WTC11 (cell line): ENCODE results near the gene MEGF9. TPM values are rescaled to one million over a fixed set of nuclear protein-coding genes. Genes with fewer than 3 reads are reported as not detected.

Experiments used
- ATAC-seq: fragments of 200-7000 bp; cut with Tn5 transposase; 2 replicates; pipeline ENCODE4 v1.10.0; 2021; ENCODE audit warnings: mild to moderate bottlenecking, moderate library complexity
- CTCF ChIA-PET: fragments of 300-600 bp; sonication (Branson Sonifier 250); formaldehyde crosslinking; loops from one replicate; lab custom pipeline; 2021; ENCODE audit warnings: antibody characterized with exemption; lab: Charles Lee
- POLR2A ChIA-PET: fragments of 350-600 bp; sonication (Branson Sonifier 250); formaldehyde crosslinking; loops from one replicate; lab custom pipeline; 2021; ENCODE audit warnings: antibody characterized with exemption; lab: Charles Lee
- DNase-seq: peaks from one replicate; pipeline ENCODE4 v3.0.0; 2021; ENCODE audit warnings: low spot score
- H3K27ac Mint-ChIP-seq: 2 replicates; pipeline ENCODE4 v1.8.0; 2021; ENCODE audit warnings: mixed read lengths
- H3K27me3 Mint-ChIP-seq: 2 replicates; pipeline ENCODE4 v1.8.0; 2021; ENCODE audit warnings: low read depth, mild to moderate bottlenecking, moderate library complexity, mixed read lengths
- H3K36me3 Mint-ChIP-seq: 2 replicates; pipeline ENCODE4 v1.8.0; 2021; ENCODE audit warnings: mixed read lengths
- H3K4me1 Mint-ChIP-seq: 2 replicates; pipeline ENCODE4 v1.8.0; 2022; ENCODE audit warnings: mixed read lengths
- H3K4me3 Mint-ChIP-seq: 2 replicates; pipeline ENCODE4 v1.8.0; 2021; ENCODE audit warnings: mild to moderate bottlenecking, moderate library complexity, mixed read lengths
- H3K9me3 Mint-ChIP-seq: 2 replicates; pipeline ENCODE4 v1.8.0; 2021; ENCODE audit warnings: mixed read lengths
- ESRRA ChIP-seq: sonication (generic); formaldehyde crosslinking; IDR thresholded peaks from 2 replicates; pipeline ENCODE4 v1.8.1; 2022; ENCODE audit warnings: mild to moderate bottlenecking, missing genetic modification reagents, borderline replicate concordance
- FOXP1 ChIP-seq: sonication (generic); formaldehyde crosslinking; IDR thresholded peaks from 2 replicates; pipeline ENCODE4 v1.8.0; 2022; ENCODE audit warnings: missing genetic modification reagents, mild to moderate bottlenecking, moderate library complexity, borderline replicate concordance
- GABPB1 ChIP-seq: sonication (generic); formaldehyde crosslinking; IDR thresholded peaks from 2 replicates; pipeline ENCODE4 v1.8.1; 2023; ENCODE audit warnings: mild to moderate bottlenecking, missing genetic modification reagents
- KAT7 ChIP-seq: sonication (generic); formaldehyde crosslinking; IDR thresholded peaks from 2 replicates; pipeline ENCODE4 v1.8.1; 2023; ENCODE audit warnings: missing genetic modification reagents, mild to moderate bottlenecking, borderline replicate concordance
- MXD4 ChIP-seq: fragments of 250-450 bp; sonication (Bioruptor Pico); IDR thresholded peaks from 2 replicates; pipeline ENCODE4 v1.8.0; 2021; ENCODE audit warnings: mild to moderate bottlenecking, moderate library complexity, borderline replicate concordance
- NFE2L1 ChIP-seq: sonication (generic); formaldehyde crosslinking; IDR thresholded peaks from 2 replicates; pipeline ENCODE4 v1.8.1; 2023; ENCODE audit warnings: missing genetic modification reagents
- NFYB ChIP-seq: sonication (generic); formaldehyde crosslinking; conservative IDR thresholded peaks from 2 replicates; pipeline ENCODE4 v1.8.0; 2022; ENCODE audit warnings: low read depth, missing genetic modification reagents
- SP1 ChIP-seq: sonication (generic); formaldehyde crosslinking; conservative IDR thresholded peaks from 2 replicates; pipeline ENCODE4 v1.8.1; 2022; ENCODE audit warnings: missing genetic modification reagents
- TEAD1 ChIP-seq: sonication (generic); formaldehyde crosslinking; IDR thresholded peaks from 2 replicates; pipeline ENCODE4 v1.8.0; 2022; ENCODE audit warnings: mild to moderate bottlenecking, missing genetic modification reagents
- ZNF121 ChIP-seq: sonication (generic); formaldehyde crosslinking; IDR thresholded peaks from 2 replicates; pipeline ENCODE4 v1.8.0; 2023; ENCODE audit warnings: missing genetic modification reagents
- ZNF138 ChIP-seq: sonication (generic); formaldehyde crosslinking; conservative IDR thresholded peaks from 2 replicates; pipeline ENCODE4 v1.8.1; 2022; ENCODE audit warnings: mild to moderate bottlenecking, moderate library complexity, missing genetic modification reagents
- ZNF219 ChIP-seq: sonication (generic); formaldehyde crosslinking; IDR thresholded peaks from 2 replicates; pipeline ENCODE4 v1.8.0; 2023; ENCODE audit warnings: missing genetic modification reagents, mild to moderate bottlenecking, borderline replicate concordance
- ZNF263 ChIP-seq: sonication (generic); formaldehyde crosslinking; IDR thresholded peaks from 2 replicates; pipeline ENCODE4 v1.8.1; 2022; ENCODE audit warnings: low read depth, mild to moderate bottlenecking, moderate library complexity, missing genetic modification reagents
- ZNF396 ChIP-seq: fragments of 250-450 bp; sonication (Bioruptor Pico); IDR thresholded peaks from 2 replicates; pipeline ENCODE4 v1.8.0; 2021; ENCODE audit warnings: mild to moderate bottlenecking, moderate library complexity, borderline replicate concordance
- ZNF416 ChIP-seq: fragments of 250-450 bp; sonication (Bioruptor Pico); IDR thresholded peaks from 2 replicates; pipeline ENCODE4 v1.9.0; 2021; ENCODE audit warnings: mild to moderate bottlenecking, inconsistent platforms
- ZNF423 ChIP-seq: fragments of 250-450 bp; sonication (Bioruptor Pico); IDR thresholded peaks from 2 replicates; pipeline ENCODE4 v2.1.2; 2022; ENCODE audit warnings: mild to moderate bottlenecking, moderate library complexity
- ZNF671 ChIP-seq: fragments of 250-450 bp; sonication (Bioruptor Pico); IDR thresholded peaks from 2 replicates; pipeline ENCODE4 v1.8.0; 2021; ENCODE audit warnings: mild to moderate bottlenecking
- total RNA-seq: library from RNA; stranded (reverse); gene quantifications from 3 replicates; pipeline ENCODE4 v1.2.3, GENCODE V29; 2021
- TF ChIP-seq, protein P1 (sequence below): fragments of 250-450 bp; sonication (Bioruptor Pico); IDR thresholded peaks from 2 replicates; pipeline ENCODE4 v1.8.0; 2021; ENCODE audit warnings: mild to moderate bottlenecking
- TF ChIP-seq, protein P2 (sequence below): fragments of 250-450 bp; sonication (Bioruptor Pico); IDR thresholded peaks from 2 replicates; pipeline ENCODE4 v1.9.0; 2021; ENCODE audit warnings: mild to moderate bottlenecking
- TF ChIP-seq, protein P3 (sequence below): fragments of 250-450 bp; sonication (Bioruptor Pico); IDR thresholded peaks from 2 replicates; pipeline ENCODE4 v1.9.0; 2021; ENCODE audit warnings: mild to moderate bottlenecking
- TF ChIP-seq, protein P4 (sequence below): sonication (generic); formaldehyde crosslinking; IDR thresholded peaks from 2 replicates; pipeline ENCODE4 v1.8.0; 2023; ENCODE audit warnings: missing genetic modification reagents
- TF ChIP-seq, protein P5 (sequence below): sonication (generic); formaldehyde crosslinking; IDR thresholded peaks from 2 replicates; pipeline ENCODE4 v1.8.0; 2022; ENCODE audit warnings: missing genetic modification reagents
- TF ChIP-seq, protein P6 (sequence below): sonication (generic); formaldehyde crosslinking; IDR thresholded peaks from 2 replicates; pipeline ENCODE4 v1.8.1; 2022; ENCODE audit warnings: mild to moderate bottlenecking, missing genetic modification reagents, moderate library complexity, borderline replicate concordance
- TF ChIP-seq, protein P7 (sequence below): sonication (generic); formaldehyde crosslinking; IDR thresholded peaks from 2 replicates; pipeline ENCODE4 v1.8.1; 2022; ENCODE audit warnings: missing genetic modification reagents, borderline replicate concordance

MEGF9 gene
- total RNA-seq, 1 experiment from 2014 or later: 0.92 TPM

DNA sequence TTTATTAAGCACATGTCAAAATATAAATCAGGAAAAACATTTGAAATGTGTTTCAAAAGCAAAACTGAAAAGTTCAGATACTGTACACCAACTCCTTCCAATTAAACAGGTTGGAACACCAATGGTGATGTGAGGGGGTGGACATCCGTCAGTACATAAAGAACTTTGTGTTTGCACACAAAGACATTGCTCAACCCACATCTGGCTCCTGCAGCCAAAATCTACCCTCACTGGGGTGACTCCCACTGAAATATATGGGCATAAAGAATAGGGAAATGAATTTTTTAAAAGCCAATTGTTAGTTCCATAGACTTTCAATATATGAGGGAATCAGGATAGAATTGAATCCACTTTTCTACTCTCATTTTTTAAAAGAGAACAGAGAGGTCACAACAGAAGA lies 63.9 kb downstream of the MEGF9 start (continued):
- no peak for TF ChIP-seq ZNF396
- TF ChIP-seq NFYB: no peak
- TF ChIP-seq MXD4 (CRISPR knock-in tag): no peak
- TF ChIP-seq SP1 (CRISPR knock-in tag): no peak
- TF ChIP-seq ZNF416 (CRISPR knock-in tag): no peak
- no peak for TF ChIP-seq ESRRA (CRISPR knock-in tag)
- no peak for TF ChIP-seq ZNF219
- TF ChIP-seq, protein P1, sequence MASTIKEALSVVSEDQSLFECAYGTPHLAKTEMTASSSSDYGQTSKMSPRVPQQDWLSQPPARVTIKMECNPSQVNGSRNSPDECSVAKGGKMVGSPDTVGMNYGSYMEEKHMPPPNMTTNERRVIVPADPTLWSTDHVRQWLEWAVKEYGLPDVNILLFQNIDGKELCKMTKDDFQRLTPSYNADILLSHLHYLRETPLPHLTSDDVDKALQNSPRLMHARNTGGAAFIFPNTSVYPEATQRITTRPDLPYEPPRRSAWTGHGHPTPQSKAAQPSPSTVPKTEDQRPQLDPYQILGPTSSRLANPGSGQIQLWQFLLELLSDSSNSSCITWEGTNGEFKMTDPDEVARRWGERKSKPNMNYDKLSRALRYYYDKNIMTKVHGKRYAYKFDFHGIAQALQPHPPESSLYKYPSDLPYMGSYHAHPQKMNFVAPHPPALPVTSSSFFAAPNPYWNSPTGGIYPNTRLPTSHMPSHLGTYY: no peak

DNA sequence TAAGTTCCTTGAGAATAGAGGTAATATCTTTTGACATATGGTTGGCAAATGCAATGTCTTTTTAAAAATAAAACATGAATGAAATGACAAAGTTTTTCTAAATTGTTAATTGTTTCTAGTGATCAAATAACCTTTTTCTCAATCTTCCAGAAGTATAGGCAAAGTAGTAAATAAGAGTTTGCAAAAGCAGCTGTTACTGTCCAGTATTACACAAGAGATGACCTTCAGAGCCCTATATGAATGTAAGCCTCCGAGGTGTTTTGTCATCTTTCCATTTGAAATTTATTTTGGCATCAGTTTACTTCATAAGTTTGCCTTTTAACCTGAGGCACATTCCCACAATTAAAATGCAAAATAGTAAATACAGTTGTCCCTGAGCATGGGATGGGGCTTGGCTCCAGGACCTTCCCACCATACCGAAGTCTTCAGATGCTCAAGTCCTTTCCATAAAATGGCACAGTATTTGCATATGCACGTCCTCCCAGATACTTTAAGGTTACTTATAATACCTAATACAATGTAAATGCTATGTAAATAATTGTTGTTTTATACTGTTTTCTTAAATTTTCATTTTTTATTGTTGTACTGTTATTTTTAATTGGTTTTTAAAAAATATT lies 65.6 kb downstream of the MEGF9 start:
- Mint-ChIP-seq H3K36me3 (no peaks in the 10 kb centered on the region), H3K4me3 (no peak overlapping the region), H3K27me3 (no peaks in the 10 kb centered on the region; the same call in 1 of the 2 replicates), H3K9me3 (no peaks in the 10 kb centered on the region), H3K27ac (no peak overlapping the region), H3K4me1 (no peaks in the 10 kb centered on the region)
- ATAC-seq (no peak), DNase-seq (no peak)
- POLR2A ChIA-PET: no interaction called here
- CTCF ChIA-PET: no interaction called here
- TF ChIP-seq ZNF396 (no peak), ZNF263 (no peak), ZNF138 (CRISPR knock-in tag) (no peak), TEAD1 (no peak), FOXP1 (CRISPR knock-in tag) (no peak), ZNF423 (CRISPR knock-in tag) (no peak)
- TF ChIP-seq, protein P2, sequence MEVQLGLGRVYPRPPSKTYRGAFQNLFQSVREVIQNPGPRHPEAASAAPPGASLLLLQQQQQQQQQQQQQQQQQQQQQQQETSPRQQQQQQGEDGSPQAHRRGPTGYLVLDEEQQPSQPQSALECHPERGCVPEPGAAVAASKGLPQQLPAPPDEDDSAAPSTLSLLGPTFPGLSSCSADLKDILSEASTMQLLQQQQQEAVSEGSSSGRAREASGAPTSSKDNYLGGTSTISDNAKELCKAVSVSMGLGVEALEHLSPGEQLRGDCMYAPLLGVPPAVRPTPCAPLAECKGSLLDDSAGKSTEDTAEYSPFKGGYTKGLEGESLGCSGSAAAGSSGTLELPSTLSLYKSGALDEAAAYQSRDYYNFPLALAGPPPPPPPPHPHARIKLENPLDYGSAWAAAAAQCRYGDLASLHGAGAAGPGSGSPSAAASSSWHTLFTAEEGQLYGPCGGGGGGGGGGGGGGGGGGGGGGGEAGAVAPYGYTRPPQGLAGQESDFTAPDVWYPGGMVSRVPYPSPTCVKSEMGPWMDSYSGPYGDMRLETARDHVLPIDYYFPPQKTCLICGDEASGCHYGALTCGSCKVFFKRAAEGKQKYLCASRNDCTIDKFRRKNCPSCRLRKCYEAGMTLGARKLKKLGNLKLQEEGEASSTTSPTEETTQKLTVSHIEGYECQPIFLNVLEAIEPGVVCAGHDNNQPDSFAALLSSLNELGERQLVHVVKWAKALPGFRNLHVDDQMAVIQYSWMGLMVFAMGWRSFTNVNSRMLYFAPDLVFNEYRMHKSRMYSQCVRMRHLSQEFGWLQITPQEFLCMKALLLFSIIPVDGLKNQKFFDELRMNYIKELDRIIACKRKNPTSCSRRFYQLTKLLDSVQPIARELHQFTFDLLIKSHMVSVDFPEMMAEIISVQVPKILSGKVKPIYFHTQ (CRISPR knock-in tag): no peak
- TF ChIP-seq, protein P3, sequence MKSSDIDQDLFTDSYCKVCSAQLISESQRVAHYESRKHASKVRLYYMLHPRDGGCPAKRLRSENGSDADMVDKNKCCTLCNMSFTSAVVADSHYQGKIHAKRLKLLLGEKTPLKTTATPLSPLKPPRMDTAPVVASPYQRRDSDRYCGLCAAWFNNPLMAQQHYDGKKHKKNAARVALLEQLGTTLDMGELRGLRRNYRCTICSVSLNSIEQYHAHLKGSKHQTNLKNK (CRISPR knock-in tag): no peak

DNA sequence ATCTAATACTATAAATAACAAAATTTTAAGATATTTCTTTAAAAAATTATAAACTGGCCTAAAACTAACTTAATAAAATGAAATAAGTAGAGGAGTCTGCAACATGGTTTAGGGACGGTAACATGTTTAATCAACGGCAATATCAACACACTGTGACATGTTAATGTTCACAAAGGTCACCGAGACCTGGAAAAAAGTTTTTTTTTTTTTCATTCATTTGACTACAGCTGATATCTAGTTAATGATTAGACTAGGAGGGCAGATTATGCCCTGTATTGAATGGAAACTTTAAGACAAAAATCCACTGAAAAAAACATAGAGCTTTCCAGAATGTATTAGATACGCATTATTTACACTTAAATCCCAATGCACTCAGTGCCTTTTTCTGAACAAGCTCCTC lies 67.3 kb downstream of the MEGF9 start:
- Mint-ChIP-seq H3K27me3 (no peaks in the 10 kb centered on the region; the same call in 1 of the 2 replicates), H3K36me3 (no peaks in the 10 kb centered on the region), H3K4me1 (no peaks in the 10 kb centered on the region), H3K27ac (no peak overlapping the region), H3K4me3 (no peak overlapping the region), H3K9me3 (no peaks in the 10 kb centered on the region)
- POLR2A ChIA-PET: no interaction called here
- CTCF ChIA-PET: no interaction called here
- no peak for ATAC-seq
- DNase-seq: no peak
- TF ChIP-seq TEAD1: no peak
- TF ChIP-seq, protein P4, sequence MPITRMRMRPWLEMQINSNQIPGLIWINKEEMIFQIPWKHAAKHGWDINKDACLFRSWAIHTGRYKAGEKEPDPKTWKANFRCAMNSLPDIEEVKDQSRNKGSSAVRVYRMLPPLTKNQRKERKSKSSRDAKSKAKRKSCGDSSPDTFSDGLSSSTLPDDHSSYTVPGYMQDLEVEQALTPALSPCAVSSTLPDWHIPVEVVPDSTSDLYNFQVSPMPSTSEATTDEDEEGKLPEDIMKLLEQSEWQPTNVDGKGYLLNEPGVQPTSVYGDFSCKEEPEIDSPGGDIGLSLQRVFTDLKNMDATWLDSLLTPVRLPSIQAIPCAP: no peak
- no peak for TF ChIP-seq KAT7 (CRISPR knock-in tag)
- TF ChIP-seq, protein P5, sequence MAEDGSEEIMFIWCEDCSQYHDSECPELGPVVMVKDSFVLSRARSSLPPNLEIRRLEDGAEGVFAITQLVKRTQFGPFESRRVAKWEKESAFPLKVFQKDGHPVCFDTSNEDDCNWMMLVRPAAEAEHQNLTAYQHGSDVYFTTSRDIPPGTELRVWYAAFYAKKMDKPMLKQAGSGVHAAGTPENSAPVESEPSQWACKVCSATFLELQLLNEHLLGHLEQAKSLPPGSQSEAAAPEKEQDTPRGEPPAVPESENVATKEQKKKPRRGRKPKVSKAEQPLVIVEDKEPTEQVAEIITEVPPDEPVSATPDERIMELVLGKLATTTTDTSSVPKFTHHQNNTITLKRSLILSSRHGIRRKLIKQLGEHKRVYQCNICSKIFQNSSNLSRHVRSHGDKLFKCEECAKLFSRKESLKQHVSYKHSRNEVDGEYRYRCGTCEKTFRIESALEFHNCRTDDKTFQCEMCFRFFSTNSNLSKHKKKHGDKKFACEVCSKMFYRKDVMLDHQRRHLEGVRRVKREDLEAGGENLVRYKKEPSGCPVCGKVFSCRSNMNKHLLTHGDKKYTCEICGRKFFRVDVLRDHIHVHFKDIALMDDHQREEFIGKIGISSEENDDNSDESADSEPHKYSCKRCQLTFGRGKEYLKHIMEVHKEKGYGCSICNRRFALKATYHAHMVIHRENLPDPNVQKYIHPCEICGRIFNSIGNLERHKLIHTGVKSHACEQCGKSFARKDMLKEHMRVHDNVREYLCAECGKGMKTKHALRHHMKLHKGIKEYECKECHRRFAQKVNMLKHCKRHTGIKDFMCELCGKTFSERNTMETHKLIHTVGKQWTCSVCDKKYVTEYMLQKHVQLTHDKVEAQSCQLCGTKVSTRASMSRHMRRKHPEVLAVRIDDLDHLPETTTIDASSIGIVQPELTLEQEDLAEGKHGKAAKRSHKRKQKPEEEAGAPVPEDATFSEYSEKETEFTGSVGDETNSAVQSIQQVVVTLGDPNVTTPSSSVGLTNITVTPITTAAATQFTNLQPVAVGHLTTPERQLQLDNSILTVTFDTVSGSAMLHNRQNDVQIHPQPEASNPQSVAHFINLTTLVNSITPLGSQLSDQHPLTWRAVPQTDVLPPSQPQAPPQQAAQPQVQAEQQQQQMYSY (CRISPR knock-in tag): no peak
- TF ChIP-seq GABPB1 (CRISPR knock-in tag): no peak
- no peak for TF ChIP-seq NFE2L1 (CRISPR knock-in tag)
- TF ChIP-seq, protein P6, sequence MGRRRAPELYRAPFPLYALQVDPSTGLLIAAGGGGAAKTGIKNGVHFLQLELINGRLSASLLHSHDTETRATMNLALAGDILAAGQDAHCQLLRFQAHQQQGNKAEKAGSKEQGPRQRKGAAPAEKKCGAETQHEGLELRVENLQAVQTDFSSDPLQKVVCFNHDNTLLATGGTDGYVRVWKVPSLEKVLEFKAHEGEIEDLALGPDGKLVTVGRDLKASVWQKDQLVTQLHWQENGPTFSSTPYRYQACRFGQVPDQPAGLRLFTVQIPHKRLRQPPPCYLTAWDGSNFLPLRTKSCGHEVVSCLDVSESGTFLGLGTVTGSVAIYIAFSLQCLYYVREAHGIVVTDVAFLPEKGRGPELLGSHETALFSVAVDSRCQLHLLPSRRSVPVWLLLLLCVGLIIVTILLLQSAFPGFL: no peak
- TF ChIP-seq, protein P7, sequence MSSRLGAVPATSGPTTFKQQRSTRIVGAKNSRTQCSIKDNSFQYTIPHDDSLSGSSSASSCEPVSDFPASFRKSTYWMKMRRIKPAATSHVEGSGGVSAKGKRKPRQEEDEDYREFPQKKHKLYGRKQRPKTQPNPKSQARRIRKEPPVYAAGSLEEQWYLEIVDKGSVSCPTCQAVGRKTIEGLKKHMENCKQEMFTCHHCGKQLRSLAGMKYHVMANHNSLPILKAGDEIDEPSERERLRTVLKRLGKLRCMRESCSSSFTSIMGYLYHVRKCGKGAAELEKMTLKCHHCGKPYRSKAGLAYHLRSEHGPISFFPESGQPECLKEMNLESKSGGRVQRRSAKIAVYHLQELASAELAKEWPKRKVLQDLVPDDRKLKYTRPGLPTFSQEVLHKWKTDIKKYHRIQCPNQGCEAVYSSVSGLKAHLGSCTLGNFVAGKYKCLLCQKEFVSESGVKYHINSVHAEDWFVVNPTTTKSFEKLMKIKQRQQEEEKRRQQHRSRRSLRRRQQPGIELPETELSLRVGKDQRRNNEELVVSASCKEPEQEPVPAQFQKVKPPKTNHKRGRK (CRISPR knock-in tag): no peak
- no peak for TF ChIP-seq ZNF121
- TF ChIP-seq ZNF671: no peak
